ENCODE measurements around the gene SORL1.
"Not testable (repeated sequence)": the region's sequence is repeated elsewhere in the genome, so short reads cannot be mapped to it uniquely, and the experiment has no call there.

SORL1 gene

DNA sequence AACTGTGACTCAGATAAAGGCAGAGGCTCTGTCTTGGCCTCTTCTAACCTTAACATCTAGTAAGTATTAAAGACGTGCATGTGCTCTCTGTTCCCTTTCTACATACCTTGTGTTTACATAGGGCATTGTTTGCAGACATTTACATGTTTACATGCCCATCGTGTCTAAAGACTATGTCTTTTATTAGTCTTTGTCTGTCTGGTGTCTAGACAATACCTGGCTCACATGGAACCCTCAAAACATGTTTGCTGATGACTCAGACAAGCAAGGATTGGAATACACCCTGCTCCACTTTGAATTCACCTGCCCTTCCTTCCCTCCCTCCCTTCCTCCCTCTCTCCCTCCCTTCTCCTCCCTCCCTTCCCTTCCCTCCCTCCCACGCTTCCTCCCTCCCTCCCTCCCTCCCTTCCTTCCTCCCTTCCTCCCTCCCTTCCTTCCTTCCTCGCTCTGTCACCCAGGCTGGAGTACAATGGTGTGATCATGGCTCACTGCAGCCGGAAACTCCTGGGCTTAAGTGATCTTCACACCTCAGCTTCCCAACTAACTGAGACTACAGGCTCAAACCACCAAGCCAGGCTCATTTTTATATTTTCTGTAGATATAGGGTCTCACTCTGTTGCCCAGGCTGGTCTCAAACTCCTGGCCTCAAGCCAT, 24.4 kb downstream of the SORL1 start:
- Histone ChIP-seq H3K36me3 (ENCODE audit: control insufficient read depth, insufficient read depth, low read length) (peaks cover 11% of the 10 kb centered on the region), H3K27ac (ENCODE audit: low read depth, low read length, severe bottlenecking) (no peak overlapping the region), H3K4me3 (ENCODE audit: extremely low read depth, insufficient read depth, low read length, poor library complexity, severe bottlenecking) (no peak overlapping the region), H3K9me3 (ENCODE audit: control insufficient read depth, low read length) (no peaks in the 10 kb centered on the region), H3K4me1 (ENCODE audit: control insufficient read depth, insufficient read depth, low read length, poor library complexity, severe bottlenecking) (peaks cover 17% of the 10 kb centered on the region)
- WGBS, 2 experiments (ENCODE audit: insufficient coverage in 2 of 2), result 77 to 81% methylated on average over 2 to 3 of the region's 5 CpGs

DNA sequence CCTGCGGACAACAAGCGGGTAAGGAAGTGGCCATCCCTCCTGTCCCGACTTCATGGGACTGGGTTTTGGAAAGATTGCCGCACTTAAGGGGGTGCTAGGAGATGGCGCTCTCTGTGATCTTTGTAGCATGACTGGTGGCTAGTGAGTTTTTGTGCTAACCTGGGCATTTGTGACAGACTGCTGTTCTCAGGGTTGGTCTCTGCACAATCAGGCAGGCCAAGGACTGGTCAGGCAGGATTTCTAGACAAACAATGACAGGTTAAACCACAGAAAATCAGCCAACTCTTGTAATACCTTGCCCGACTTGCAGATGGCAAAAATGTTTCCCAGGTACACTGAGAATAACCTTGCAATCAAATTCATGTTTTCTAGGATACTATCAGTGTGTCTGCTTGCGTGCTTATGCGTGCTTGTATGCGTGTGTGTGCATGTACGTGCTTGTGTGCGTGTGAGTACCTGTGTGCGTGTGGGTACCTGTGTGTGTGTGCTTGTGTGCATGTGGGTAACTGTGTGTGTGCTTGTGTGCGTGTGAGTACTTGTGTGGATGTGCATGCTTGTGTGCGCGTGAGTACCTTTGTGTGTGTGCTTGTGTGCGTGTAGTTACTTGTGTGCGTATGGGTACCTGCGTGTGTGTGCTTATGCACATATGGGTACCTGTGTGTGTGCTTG, 26.2 kb downstream of the SORL1 start:
- H3K36me3 ChIP-seq (ENCODE audit: control insufficient read depth, insufficient read depth, low read length), result peaks cover 11% of the 10 kb centered on the region
- no peak overlapping the region for H3K4me3 ChIP-seq (ENCODE audit: extremely low read depth, insufficient read depth, low read length, poor library complexity, severe bottlenecking)
- H3K4me1 ChIP-seq (ENCODE audit: control insufficient read depth, insufficient read depth, low read length, poor library complexity, severe bottlenecking), result peaks cover 34% of the 10 kb centered on the region
- no peaks in the 10 kb centered on the region for H3K9me3 ChIP-seq (ENCODE audit: control insufficient read depth, low read length)
- no peak overlapping the region for H3K27ac ChIP-seq (ENCODE audit: low read depth, low read length, severe bottlenecking)
- WGBS, 2 experiments (ENCODE audit: insufficient coverage in 2 of 2), result 92 to 97% methylated on average over 6 to 18 of the region's 18 CpGs

DNA sequence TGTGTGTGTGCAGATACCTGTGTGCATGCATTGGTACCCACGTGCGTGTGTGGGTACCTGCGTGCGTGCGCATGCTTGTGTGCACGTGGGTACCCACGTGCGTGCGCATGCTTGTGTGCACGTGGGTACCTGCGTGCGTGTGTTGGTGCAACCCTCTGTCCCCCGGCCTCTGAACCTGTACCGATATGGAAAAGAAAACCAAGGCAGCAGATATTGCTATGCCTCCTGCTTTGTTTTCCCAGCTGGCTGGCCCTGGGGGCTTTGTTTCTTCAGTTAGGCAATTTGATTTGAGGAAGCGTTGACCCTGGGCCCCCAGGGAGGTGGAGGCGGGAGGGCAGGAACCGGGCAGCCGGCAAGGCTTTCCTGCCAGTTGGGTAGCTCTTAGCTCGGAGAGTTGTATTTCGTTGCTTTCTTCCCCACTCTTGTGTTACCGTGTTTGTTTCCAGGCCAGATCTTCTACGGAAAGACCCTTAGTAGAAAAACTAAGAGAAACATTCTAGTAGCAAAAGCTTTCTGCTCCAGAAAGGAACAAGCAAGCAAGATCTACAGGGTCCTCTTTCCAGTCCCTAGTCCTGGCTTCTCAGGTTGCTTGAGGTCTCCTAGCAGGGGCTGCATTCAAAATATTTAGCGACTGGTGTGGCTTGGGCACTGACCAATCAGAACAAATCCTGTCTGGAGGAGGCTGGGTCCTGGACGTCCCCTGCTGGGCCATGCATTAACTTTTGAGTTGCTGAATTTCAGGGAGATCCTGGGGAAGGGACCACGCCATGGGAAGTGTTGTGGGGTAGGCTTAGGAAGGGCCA, 27.0 kb downstream of the SORL1 start:
- peak overlapping the region; percentile 39 for H3K27ac ChIP-seq (ENCODE audit: low read depth, low read length, severe bottlenecking)
- 52 to 57% methylated on average over 20 of the region's 25 CpGs for WGBS, 2 experiments (ENCODE audit: insufficient coverage in 2 of 2)
- no peak overlapping the region for H3K4me3 ChIP-seq (ENCODE audit: extremely low read depth, insufficient read depth, low read length, poor library complexity, severe bottlenecking)
- H3K4me1 ChIP-seq (ENCODE audit: control insufficient read depth, insufficient read depth, low read length, poor library complexity, severe bottlenecking), result peaks cover 35% of the 10 kb centered on the region
- peaks cover 11% of the 10 kb centered on the region for H3K36me3 ChIP-seq (ENCODE audit: control insufficient read depth, insufficient read depth, low read length)
- H3K9me3 ChIP-seq (ENCODE audit: control insufficient read depth, low read length), result no peaks in the 10 kb centered on the region

DNA sequence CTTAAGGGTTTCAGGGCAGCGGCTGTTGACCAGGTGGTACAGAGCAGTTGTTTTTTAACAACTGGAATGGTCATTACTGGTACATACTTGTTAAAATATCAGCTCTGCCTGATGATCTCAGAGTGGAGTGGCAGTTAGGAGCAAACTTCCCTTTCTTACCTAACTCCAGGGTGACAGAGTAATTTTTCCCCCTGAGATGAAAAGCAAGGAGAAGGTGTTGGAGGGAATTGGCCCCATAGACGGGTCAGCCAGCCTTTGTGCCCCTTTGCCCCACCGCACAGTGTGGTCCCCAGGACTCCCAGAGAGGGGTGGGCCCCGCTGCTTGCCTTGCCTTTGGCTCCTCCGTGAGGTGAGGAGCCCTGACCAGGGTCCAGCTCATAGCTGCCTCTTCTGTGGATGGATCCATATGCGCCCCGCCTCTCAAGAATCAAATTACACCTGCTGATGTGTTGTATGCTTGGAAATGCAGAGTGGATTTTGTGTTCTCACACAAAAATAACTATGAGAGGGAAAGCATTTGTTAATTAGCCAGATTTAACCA, 27.7 kb downstream of the SORL1 start:
- peaks cover 11% of the 10 kb centered on the region for H3K36me3 ChIP-seq (ENCODE audit: control insufficient read depth, insufficient read depth, low read length)
- 63 to 79% methylated on average over 5 to 6 of the region's 7 CpGs for WGBS, 2 experiments (ENCODE audit: insufficient coverage in 2 of 2)
- no peak overlapping the region for H3K4me3 ChIP-seq (ENCODE audit: extremely low read depth, insufficient read depth, low read length, poor library complexity, severe bottlenecking)
- peak overlapping the region; percentile 39 for H3K27ac ChIP-seq (ENCODE audit: low read depth, low read length, severe bottlenecking)
- H3K9me3 ChIP-seq (ENCODE audit: control insufficient read depth, low read length), result no peaks in the 10 kb centered on the region
- H3K4me1 ChIP-seq (ENCODE audit: control insufficient read depth, insufficient read depth, low read length, poor library complexity, severe bottlenecking), result peaks cover 35% of the 10 kb centered on the region

DNA sequence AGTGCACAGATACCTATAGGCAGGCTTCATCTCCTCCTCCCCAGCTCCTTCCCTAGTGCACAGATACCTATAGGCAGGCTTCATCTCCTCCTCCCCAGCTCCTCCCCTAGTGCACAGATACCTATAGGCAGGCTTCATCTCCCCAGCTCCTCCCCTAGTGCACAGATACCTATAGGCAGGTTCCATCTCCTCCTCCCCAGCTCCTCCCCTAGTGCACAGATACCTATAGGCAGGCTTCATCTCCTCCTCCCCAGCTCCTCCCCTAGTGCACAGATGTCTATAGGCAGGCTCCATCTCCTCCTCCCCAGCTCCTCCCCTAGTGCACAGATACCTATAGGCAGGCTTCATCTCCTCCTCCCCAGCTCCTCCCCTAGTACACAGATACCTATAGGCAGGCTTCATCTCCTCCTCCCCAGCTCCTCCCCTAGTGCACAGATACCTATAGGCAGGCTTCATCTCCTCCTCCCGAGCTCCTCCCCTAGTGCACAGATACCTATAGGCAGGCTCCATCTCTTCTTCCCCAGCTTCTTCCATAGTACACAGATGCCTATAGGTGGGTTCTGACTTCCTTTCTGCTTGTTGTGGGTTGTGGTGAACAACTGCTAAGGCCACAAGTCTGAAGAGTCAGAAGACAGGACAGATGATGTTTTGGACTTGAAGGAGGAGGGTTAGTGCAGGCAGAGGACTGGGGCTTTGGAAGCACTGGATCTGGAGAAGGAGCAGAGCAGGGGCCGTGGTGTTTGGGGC, 29.5 kb downstream of the SORL1 start:
- H3K9me3 ChIP-seq (ENCODE audit: control insufficient read depth, low read length); H3K4me3 ChIP-seq (ENCODE audit: extremely low read depth, insufficient read depth, low read length, poor library complexity, severe bottlenecking): not testable (repeated sequence)
- H3K4me1 ChIP-seq (ENCODE audit: control insufficient read depth, insufficient read depth, low read length, poor library complexity, severe bottlenecking), result peaks cover 31% of the 10 kb centered on the region
- H3K27ac ChIP-seq (ENCODE audit: low read depth, low read length, severe bottlenecking), result peak overlapping the region; percentile 79
- 78 to 80% methylated on average over 1 of the region's 2 CpGs for WGBS, 2 experiments (ENCODE audit: insufficient coverage in 2 of 2)
- peaks cover 11% of the 10 kb centered on the region for H3K36me3 ChIP-seq (ENCODE audit: control insufficient read depth, insufficient read depth, low read length)

DNA sequence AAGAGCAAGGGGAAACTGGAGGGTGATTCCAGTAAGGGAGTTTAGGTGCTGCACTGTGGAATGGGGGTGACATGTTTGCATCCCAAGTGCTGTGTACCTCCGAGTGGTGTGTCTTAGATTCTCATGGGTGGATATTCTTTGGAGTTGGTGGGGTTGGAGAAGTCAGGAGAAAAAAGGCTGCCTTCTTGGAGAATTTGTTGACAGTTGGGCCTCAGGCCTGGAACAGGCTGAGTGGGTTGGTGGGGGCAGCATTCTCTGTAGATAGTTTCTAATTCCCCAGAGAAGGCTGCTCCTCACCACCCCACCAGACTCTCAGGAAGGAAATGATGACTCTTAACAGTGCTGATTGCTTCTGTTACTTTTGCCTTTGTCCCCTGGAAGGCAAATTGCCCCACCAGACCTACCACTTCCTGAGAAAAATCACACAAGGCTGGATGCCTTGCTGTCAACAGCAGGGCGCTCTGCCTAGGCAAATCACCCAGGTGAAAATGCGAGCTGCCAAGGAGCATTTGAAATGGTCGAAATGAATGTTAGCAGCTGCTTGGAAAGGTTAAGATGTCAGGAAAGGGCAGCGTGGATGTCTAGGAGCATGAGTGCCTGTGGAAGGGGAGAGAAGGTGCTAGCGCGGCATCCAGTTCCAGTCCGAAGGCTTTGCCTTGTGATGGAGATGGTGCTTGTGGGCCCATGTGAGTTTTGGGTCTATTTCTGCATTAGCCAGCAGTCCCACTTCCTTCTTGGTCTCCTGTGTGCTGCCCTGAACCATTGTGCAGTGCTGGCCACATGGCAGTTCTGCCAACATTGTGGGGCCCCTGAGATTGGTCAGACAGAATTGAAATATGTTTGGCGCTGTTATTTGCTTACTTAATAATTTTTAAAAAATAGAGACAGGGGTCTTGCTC, 30.4 kb downstream of the SORL1 start:
- Histone ChIP-seq H3K4me1 (ENCODE audit: control insufficient read depth, insufficient read depth, low read length, poor library complexity, severe bottlenecking) (peaks cover 31% of the 10 kb centered on the region), H3K4me3 (ENCODE audit: extremely low read depth, insufficient read depth, low read length, poor library complexity, severe bottlenecking) (no peak overlapping the region), H3K9me3 (ENCODE audit: control insufficient read depth, low read length) (no peaks in the 10 kb centered on the region), H3K27ac (ENCODE audit: low read depth, low read length, severe bottlenecking) (peak overlapping the region; percentile 79), H3K36me3 (ENCODE audit: control insufficient read depth, insufficient read depth, low read length) (peaks cover 11% of the 10 kb centered on the region)
- 77 to 79% methylated on average over 6 to 8 of the region's 9 CpGs for WGBS, 2 experiments (ENCODE audit: insufficient coverage in 2 of 2)

DNA sequence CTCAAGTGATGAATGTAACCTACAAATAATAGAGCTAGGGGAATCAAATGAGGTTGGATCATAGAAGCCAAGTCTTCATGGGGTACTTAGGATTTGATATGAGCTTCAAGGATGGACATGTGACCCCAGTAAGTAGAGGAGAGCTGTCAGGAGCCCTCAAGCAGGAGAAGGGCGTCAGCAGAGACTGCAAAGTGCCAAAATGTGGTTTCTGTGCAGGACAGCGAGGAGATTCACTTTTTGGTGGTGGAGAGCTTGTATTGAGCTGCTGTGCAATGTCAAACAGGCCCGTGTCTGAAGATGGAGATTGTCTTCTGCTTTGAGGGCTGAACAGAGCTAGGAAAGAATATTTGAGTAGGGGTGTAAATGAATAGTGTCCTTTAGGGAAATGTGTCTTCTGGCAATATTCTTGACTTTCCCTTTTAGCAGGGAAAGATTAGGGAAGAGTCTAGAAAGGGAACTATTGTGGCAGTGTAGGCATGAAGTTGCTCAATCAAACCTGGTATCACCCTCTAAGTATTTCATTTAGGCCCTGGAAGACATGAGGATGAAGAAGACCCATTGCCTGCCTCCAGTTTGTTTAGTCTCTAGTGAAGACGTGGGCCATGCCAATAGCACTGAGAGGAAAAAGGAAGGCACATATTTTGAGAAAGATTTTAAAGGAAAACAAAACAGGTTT, 31.8 kb downstream of the SORL1 start:
- Histone ChIP-seq H3K27ac (ENCODE audit: low read depth, low read length, severe bottlenecking) (no peak overlapping the region), H3K4me1 (ENCODE audit: control insufficient read depth, insufficient read depth, low read length, poor library complexity, severe bottlenecking) (peaks cover 27% of the 10 kb centered on the region), H3K36me3 (ENCODE audit: control insufficient read depth, insufficient read depth, low read length) (peaks cover 9% of the 10 kb centered on the region), H3K9me3 (ENCODE audit: control insufficient read depth, low read length) (no peaks in the 10 kb centered on the region), H3K4me3 (ENCODE audit: extremely low read depth, insufficient read depth, low read length, poor library complexity, severe bottlenecking) (no peak overlapping the region)
- WGBS, 2 experiments (ENCODE audit: insufficient coverage in 2 of 2), result 92 to 97% methylated on average over 4 of the region's 4 CpGs

DNA sequence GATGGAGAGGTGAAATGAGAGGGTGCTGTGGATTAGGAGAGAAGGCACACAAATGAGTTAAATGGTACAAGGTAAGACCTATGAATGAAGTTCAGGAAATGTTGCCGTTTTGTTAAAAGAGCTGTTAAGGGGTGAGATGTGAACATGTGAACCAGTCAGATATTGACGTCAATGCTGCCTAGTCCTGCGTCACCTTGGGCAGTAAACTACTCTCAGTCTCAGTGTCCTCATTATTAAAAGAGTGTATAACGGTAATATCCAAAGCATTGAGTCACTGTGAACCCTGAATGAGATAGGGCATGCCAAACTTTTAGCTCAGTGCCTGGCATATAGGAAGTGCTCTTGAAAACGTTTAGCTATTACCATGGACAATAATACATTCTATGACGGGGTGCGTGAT, 33.1 kb downstream of the SORL1 start:
- no peak overlapping the region for H3K27ac ChIP-seq (ENCODE audit: low read depth, low read length, severe bottlenecking)
- H3K36me3 ChIP-seq (ENCODE audit: control insufficient read depth, insufficient read depth, low read length), result peaks cover 13% of the 10 kb centered on the region
- H3K4me1 ChIP-seq (ENCODE audit: control insufficient read depth, insufficient read depth, low read length, poor library complexity, severe bottlenecking), result peaks cover 18% of the 10 kb centered on the region
- 85 to 98% methylated on average over 5 to 6 of the region's 7 CpGs for WGBS, 2 experiments (ENCODE audit: insufficient coverage in 2 of 2)
- no peak overlapping the region for H3K4me3 ChIP-seq (ENCODE audit: extremely low read depth, insufficient read depth, low read length, poor library complexity, severe bottlenecking)
- H3K9me3 ChIP-seq (ENCODE audit: control insufficient read depth, low read length), result no peaks in the 10 kb centered on the region

DNA sequence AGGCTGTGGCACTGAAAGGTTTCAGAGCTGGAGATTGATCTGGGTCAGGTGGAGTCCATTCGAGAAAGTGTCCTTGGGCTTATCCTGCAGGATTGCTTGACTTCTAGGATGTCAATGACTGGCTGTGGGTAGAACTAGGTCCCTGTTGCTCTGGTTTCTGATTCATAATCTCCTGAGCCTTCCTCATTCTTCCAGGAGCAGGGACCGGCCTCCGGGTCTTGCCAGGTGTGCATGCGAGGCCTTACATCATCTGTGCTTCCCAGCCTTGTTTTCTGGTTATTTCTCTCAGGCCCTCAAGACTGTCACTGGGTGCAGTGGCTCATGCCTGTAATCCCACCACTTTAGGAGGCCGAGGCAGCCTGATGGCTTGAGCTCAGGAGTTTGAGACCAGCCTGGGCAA, 33.9 kb downstream of the SORL1 start:
- H3K4me3 ChIP-seq (ENCODE audit: extremely low read depth, insufficient read depth, low read length, poor library complexity, severe bottlenecking), result no peak overlapping the region
- peaks cover 15% of the 10 kb centered on the region for H3K36me3 ChIP-seq (ENCODE audit: control insufficient read depth, insufficient read depth, low read length)
- 98% methylated on average over 4 to 5 of the region's 5 CpGs for whole genome bisulfite sequencing, 2 experiments (ENCODE audit: insufficient coverage in 2 of 2)
- H3K9me3 ChIP-seq (ENCODE audit: control insufficient read depth, low read length), result no peaks in the 10 kb centered on the region
- peaks cover 18% of the 10 kb centered on the region for H3K4me1 ChIP-seq (ENCODE audit: control insufficient read depth, insufficient read depth, low read length, poor library complexity, severe bottlenecking)
- H3K27ac ChIP-seq (ENCODE audit: low read depth, low read length, severe bottlenecking), result no peak overlapping the region

All from mesodermal cell (in vitro differentiated cells).